ENCODE data around the gene STK11.
A peak's percentile ranks its signal among the peaks of the same experiment; 100 is the strongest.

GRCh38 chr19:1252221-1252820 is 46.7 kb downstream of the STK11 start:
- TF ChIP-seq POLR2A (IDR thresholded peaks at IDR 0.05) (peak in 1 of 2 donors; percentile 5), CTCF (IDR thresholded peaks at IDR 0.05 in 4 of 5, conservative IDR thresholded peaks at IDR 0.05 in 1 of 5) (no peak)

Measured in gastrocnemius medialis (tissue), 4 donors.